GM12864 (cell line): Measurements from ENCODE around the gene C14orf180.

Experiments used
- DNase-seq: peaks from one replicate; pipeline ENCODE4 v3.0.0-alpha.2; 2011; ENCODE audit warnings: low read depth
- H3K4me3 ChIP-seq: 2 replicates; pipeline ENCODE4 v1.5.1; 2011; ENCODE audit warnings: mild to moderate bottlenecking, low read depth, low read length, control low read depth
- TF ChIP-seq, protein P1 (sequence below): IDR thresholded peaks from 2 replicates; pipeline ENCODE4 v1.5.1; 2011; ENCODE audit warnings: low read depth, mild to moderate bottlenecking, moderate library complexity, low read length, control low read depth, inconsistent platforms; ENCODE audit errors: missing control alignments

Gene C14orf180

DNA sequence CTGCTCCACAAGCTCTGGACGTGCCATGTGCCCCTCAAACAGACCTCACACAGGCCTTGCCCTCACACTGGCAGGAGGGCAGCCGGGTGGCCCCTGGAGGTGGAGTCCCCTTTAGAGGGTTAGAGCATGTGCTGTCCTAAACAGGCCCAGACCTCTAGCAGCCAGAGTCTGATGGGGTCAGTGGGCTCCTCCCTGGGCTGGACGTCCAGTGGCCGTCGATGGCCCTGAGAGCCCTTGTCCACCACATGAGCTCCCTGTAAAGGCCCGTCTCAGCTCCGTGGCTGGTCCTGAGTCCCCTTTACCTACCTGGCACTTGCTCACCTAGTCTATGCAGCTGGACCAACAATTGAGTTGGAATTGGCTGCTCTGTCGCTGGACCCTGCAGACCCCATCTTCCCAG is 21.2 kb downstream of the C14orf180 start:
- H3K4me3 ChIP-seq, result no peak overlapping the region
- TF ChIP-seq, protein P1, sequence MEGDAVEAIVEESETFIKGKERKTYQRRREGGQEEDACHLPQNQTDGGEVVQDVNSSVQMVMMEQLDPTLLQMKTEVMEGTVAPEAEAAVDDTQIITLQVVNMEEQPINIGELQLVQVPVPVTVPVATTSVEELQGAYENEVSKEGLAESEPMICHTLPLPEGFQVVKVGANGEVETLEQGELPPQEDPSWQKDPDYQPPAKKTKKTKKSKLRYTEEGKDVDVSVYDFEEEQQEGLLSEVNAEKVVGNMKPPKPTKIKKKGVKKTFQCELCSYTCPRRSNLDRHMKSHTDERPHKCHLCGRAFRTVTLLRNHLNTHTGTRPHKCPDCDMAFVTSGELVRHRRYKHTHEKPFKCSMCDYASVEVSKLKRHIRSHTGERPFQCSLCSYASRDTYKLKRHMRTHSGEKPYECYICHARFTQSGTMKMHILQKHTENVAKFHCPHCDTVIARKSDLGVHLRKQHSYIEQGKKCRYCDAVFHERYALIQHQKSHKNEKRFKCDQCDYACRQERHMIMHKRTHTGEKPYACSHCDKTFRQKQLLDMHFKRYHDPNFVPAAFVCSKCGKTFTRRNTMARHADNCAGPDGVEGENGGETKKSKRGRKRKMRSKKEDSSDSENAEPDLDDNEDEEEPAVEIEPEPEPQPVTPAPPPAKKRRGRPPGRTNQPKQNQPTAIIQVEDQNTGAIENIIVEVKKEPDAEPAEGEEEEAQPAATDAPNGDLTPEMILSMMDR, result no peak
- no peak for DNase-seq

DNA sequence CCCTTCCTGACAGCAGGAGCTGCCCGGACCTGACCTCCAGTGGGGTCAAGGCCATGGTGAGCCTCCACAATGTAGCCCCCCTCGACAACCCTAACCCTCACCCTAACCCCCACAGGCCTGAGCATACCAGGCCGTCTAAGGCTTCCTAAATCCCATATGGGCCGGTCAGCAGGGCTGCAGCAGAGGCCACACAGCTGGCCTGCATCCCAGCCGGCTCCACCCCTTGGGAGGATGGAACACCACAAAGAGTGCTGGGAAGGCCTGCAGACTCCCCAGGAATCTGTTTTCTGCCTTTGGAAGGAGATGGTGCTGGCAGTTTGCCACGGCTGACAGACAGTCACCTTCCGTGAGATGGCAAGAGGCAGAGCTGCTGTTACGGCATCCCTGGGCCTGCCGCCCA is 22.2 kb downstream of the C14orf180 start:
- H3K4me3 ChIP-seq, result no peak overlapping the region
- DNase-seq, result no peak
- TF ChIP-seq, protein P1, result no peak

DNA sequence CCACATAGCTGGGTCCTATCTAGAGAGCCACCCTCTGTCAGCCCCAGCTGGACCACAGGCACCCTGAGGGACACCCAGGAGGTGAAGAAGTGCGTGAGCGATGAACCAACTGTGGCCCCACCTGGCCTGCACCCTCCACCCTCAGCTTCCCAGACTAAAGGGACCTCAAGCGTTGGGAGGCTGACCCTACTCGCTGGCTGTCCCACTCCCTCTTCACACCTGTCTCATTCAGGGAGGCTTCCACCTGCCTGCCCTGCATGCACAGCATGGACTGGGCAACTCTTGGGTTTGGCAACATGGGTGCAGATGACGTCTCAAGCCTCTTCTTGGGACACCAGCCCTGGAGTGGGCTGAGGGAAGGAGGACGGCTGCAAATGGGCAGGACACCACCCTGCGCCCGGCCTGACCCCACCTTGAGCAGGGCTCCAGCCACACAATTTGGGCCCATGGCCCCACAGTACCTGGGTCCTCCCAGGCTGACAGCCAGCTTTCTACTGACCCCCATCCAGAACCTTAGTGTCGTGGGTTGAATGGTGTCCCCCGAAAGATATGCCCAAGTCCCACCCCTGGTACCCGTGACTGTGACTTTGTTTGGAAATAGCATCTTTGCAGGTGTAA is 22.9 kb downstream of the C14orf180 start:
- no peak for DNase-seq
- no peak overlapping the region for H3K4me3 ChIP-seq
- TF ChIP-seq, protein P1, result no peak

DNA sequence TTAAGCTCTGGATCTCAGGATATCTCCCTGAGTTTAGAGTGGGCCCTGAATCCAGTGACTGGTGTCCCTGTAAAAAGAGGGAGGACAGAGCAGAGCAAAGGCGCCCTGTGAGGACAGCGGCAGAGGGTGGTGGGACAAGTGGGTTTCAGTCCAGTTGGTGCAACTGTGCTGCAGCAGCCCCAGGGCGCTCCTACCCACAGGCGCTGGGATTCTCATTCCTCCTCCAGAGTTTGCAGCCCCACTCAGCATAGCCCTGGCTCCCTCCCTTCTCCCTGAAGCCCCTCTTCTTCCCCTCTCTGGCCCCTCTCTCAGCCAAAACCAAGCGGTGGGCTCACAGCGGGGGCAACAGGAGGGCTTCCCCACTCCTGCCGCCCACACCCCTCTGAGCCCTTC is 23.4 kb downstream of the C14orf180 start:
- no peak overlapping the region for H3K4me3 ChIP-seq
- no peak for DNase-seq
- TF ChIP-seq, protein P1, result no peak

DNA sequence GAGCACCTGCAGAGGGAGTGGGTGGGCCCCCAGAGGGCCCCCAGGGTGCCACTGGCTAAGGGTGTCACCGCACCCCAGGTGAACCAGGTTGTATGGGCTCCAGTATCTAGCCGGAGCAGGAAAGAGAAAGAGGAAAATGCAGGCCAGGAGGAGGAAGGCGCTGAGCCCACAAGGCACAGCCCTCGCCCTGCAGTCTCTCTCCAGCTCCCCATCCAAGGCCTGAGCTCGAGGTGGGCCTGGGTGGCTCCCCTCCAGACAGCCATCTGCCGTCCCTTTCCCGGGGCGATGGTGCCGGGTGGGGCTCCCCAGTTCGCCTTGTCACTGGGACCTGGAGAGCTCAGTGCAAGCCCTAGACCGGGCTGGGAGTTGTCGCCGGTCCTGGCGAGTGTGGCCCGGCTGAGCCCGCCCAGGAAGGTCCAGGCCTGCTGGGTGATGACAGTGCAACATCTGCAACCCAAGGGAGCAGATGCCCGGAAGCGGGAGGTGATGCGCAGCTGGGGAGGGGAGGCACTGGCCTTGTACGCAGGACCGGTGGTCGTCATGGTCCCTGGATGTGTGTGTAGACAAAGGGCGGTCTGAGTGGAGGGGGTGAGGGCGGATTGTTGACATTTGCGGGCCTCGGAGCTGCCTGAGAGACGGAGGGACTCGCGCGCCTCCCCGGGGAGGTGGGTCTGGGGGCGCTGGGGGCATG is 24.3 kb downstream of the C14orf180 start:
- H3K4me3 ChIP-seq, result no peak overlapping the region
- DNase-seq, result no peak
- TF ChIP-seq, protein P1, result no peak

DNA sequence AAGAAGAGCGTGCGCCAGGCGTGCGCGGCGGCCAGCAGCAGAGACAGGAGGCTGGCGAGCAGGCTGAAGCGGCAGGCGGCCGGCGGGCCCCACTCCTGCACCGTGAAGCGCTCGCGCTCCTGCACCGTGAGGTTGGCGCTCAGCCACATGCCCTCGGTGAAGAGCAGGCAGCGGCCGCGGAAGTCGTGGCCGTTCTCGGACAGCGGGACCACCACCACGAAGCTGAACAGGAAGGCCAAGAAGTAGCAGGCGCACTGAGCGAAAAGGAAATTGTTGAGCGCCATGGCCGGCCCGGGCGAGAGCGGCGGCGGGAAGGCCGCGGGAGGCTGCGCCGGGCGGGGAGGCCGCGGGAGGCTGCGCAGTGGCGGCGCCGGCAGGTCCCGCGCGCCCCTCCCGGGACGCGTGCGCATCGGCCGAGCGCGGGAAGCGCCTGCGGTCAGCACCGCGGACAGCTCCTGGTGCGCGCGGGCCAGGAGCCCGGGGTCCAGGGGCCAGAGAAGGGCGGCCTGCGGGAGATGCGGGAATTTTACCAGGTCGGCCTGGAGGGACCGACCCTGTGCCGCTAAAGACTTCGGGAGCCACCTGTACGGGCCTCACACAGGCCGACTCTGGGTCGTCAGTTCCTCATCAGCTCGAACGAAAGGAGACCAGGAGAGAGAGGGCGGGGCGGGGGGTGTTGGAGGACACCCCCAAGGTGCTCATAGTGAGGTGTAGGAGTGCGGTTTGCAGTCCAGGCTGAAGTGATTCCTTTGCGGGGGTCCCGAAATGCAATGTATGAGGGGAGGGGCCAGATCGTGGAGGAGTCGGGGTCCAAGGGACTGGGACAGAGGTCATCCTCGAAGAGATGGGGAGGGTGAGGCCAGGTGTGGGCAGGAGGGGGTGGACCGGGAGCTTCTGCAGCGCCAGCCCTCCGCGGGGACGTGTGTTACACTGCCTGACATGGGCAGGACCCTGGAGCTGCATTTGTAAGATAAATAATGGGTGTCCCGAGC is 25.2 kb downstream of the C14orf180 start, which contains the start of gene TMEM179:
TSS of gene TMEM179 (minus strand) at position 315 of the 992 bp plus-strand sequence. CDS start at position 284, 31 bp downstream.
- H3K4me3 ChIP-seq, result no peak within 1 kb of the TSS
- TF ChIP-seq, protein P1, result no peak
- DNase-seq, result no peak
